ENCODE data around the gene ZNF677.
"Not testable (repeated sequence)": the region's sequence is repeated elsewhere in the genome, so short reads cannot be mapped to it uniquely, and the experiment has no call there.

Gene ZNF677

DNA sequence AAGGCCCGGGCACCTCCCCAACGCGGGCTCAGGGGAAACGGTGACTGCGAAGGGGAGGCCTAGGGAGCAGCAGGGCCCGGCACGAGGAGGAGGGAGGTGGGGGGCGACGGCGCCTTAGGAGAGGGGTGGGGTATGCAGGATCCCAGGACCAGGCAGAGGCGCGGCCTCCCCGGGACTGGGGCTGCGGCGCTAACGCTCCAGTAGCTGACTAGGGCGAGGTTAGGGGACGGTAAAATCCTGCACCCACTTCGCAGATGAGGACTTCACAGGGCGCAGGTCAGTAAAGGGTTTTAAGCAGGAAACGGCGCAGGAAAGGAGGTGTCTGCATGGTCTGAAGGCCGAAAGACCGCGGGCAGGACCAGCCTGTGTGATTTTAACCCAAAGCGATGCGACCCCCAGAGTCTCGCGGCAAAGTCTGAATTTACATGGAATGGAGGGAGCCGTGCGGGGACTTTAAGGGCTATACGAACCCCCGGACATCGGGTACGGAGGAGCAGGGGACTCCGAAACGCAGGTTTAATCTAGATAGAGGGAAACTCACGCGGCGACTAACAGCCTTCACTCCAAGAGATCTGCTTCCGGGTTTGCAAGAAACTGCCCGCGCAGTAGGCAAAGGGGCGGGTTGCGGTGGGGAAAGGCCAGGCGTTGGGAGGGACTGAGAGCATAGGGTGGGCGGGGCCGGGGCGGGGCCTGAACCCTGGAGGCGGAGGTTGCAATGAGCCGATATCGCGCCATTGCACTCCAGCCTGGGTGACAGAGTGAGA lies 61.7 kb downstream of the ZNF677 start, which contains the start of gene ZNF665:
TSS of gene ZNF665 (minus strand) at position 588 of the 764 bp plus-strand sequence. CDS start 10,460 bp downstream, outside the sequence.
- DNase-seq, result no peak

DNA sequence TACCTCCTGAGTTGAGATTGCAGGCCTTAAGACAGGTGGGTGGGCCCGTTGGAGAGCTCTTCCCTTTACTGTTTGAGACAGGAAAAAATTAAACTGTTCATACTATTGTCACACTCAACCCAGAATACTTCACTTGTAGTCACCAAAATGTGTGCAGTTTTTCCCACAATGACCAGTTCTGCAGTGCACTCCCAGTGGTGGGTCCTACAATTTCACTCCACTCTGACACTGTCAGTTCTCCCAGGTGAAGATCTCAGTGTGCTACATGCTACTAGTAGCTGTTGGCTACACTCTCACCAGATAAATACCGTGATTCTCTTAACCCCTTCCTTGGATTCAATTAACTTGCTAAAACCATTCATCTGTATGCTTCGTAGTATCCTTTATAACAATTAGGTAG lies 64.4 kb downstream of the ZNF677 start:
- no peak for DNase-seq

DNA sequence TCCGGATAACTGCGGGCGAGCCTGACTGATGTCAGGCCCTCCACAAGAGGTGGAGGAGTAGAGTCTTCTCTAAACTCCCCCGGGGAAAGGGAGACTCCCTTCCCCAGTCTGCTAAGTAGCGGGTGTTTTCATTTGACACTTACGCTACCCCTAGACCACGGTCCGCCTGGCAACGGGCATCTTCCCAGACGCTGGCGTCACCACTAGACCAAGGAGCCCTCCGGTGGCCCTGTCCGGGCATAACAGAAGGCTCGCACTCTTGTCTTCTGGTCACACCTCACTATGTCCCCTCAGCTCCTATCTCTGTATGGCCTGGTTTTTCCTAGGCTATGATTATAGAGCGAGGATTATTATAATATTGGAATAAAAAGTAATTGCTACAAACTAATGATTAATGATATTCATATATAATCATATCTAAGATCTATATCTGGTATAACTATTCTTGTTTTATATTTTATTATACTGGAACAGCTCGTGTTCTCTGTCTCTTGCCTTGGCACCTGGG lies 64.9 kb downstream of the ZNF677 start:
- not testable (repeated sequence) for DNase-seq

Data from SHP77 (cell line).